Peyer's patch (tissue), 4 donors: ENCODE results near the gene SLC24A4. TPM values are rescaled to one million over a fixed set of nuclear protein-coding genes. Genes with fewer than 3 reads are reported as not detected.

Experiments
- DNase-seq, 3 donors: peaks; one replicate each; pipeline ENCODE4 v3.0.0-alpha.2; 2017 to 2019
- H3K27ac ChIP-seq, 4 donors: fragments of 200-600 bp; sonication (generic); one replicate each; pipeline ENCODE4 v1.5.1; 2016 to 2019
- H3K27me3 ChIP-seq, 2 donors: fragments of 200-600 bp; sonication (generic); one replicate each; pipeline ENCODE4 v1.5.1; 2019
- H3K36me3 ChIP-seq, 3 donors: fragments of 200-600 bp; sonication (generic); one replicate each; pipeline ENCODE4 v1.5.1; 2016 to 2019
- H3K4me1 ChIP-seq, 4 donors: fragments of 200-600 bp; sonication (generic); one replicate each; pipeline ENCODE4 v1.5.1; 2016 to 2019
- H3K4me3 ChIP-seq, 4 donors: fragments of 200-600 bp; sonication (generic); 1 replicate in 3 of 4; 2 replicates in 1 of 4; pipeline ENCODE4 v1.5.1; 2016 to 2019; ENCODE audit warnings: mild to moderate bottlenecking in 1 of 4
- H3K9me3 ChIP-seq, 4 donors: fragments of 200-600 bp; sonication (generic); one replicate each; pipeline ENCODE4 v1.5.1; 2016 to 2019; ENCODE audit warnings: mild to moderate bottlenecking in 1 of 4
- CTCF ChIP-seq, 6 experiments: fragments of 450-650 bp in 4 of 6; fragments of 200-600 bp in 2 of 6; sonication (generic) in 1 of 6; IDR thresholded peaks; one replicate each; pipeline ENCODE4 v1.5.1; 2017 to 2019; ENCODE audit warnings: antibody characterized with exemption in 6 of 6, mild to moderate bottlenecking in 3 of 6, moderate library complexity in 1 of 6
- POLR2A ChIP-seq, 2 donors: fragments of 450-650 bp; IDR thresholded peaks; one replicate each; pipeline ENCODE4 v1.5.1; 2017; ENCODE audit warnings: antibody characterized with exemption in 2 of 2, mild to moderate bottlenecking in 2 of 2, moderate library complexity in 2 of 2
- total RNA-seq, 4 donors: library from RNA; depleted of rRNA; stranded (reverse); fragments of >200 nt; gene quantifications; one replicate each; pipeline ENCODE4 v1.1.0, GENCODE V29; 2016

The SLC24A4 gene
- total RNA-seq, 4 donors from 2014 or later: 0.18 to 1.7 (median 0.54) TPM; not detected in 1

- H3K9me3 ChIP-seq: peaks cover 0 to 4% (median 2%) of the 10 kb centered on the region in 4 donors
- no peaks in the 10 kb centered on the region for H3K36me3 ChIP-seq
- no peaks in the 10 kb centered on the region for H3K4me1 ChIP-seq
- TF ChIP-seq POLR2A (IDR thresholded peaks at IDR 0.05) (no peak), CTCF (IDR thresholded peaks at IDR 0.05) (no peak)
- H3K4me3 ChIP-seq: no peak overlapping the region
- no peak for DNase-seq
- H3K27me3 ChIP-seq: no peaks in the 10 kb centered on the region
- H3K27ac ChIP-seq: no peak overlapping the region
These were observed 147.8 kb downstream of the SLC24A4 start for GRCh38 chr14:92470811-92471210.

GRCh38 chr14:92471919-92472318 is 149.0 kb downstream of the SLC24A4 start:
- no peak for DNase-seq

GRCh38 chr14:92472860-92473259 is 149.9 kb downstream of the SLC24A4 start:
- H3K4me3 ChIP-seq: no peak overlapping the region
- H3K27me3 ChIP-seq: no peaks in the 10 kb centered on the region
- no peak for DNase-seq
- H3K36me3 ChIP-seq: no peaks in the 10 kb centered on the region
- H3K4me1 ChIP-seq: no peaks in the 10 kb centered on the region
- no peaks in the 10 kb centered on the region for H3K9me3 ChIP-seq
- peak overlapping the region in 1 of 4 donors; percentile 11 for H3K27ac ChIP-seq
- TF ChIP-seq CTCF (IDR thresholded peaks at IDR 0.05) (no peak), POLR2A (IDR thresholded peaks at IDR 0.05) (no peak)

More at GRCh38 chr14:92471919-92472318, 149.0 kb downstream of the SLC24A4 start:
- H3K4me1 ChIP-seq: no peaks in the 10 kb centered on the region
- TF ChIP-seq POLR2A (IDR thresholded peaks at IDR 0.05) (no peak), CTCF (IDR thresholded peaks at IDR 0.05) (no peak)
- H3K27ac ChIP-seq: no peak overlapping the region
- H3K4me3 ChIP-seq: no peak overlapping the region
- H3K27me3 ChIP-seq: no peaks in the 10 kb centered on the region
- H3K36me3 ChIP-seq: no peaks in the 10 kb centered on the region
- H3K9me3 ChIP-seq: peaks cover 0 to 3% (median under 1%) of the 10 kb centered on the region in 4 donors

GRCh38 chr14:92473261-92473968 is 150.4 kb downstream of the SLC24A4 start:
- no peak for TF ChIP-seq CTCF (IDR thresholded peaks at IDR 0.05)
- no peak for TF ChIP-seq POLR2A (IDR thresholded peaks at IDR 0.05)
- Histone ChIP-seq H3K9me3 (no peaks in the 10 kb centered on the region), H3K4me3 (no peak overlapping the region), H3K27ac (peak overlapping the region in 2 of 4 donors; percentile 10 to 11), H3K36me3 (no peaks in the 10 kb centered on the region), H3K27me3 (no peaks in the 10 kb centered on the region), H3K4me1 (no peaks in the 10 kb centered on the region)
- peak in 1 of 3 donors; percentile 57 for DNase-seq

GRCh38 chr14:92473969-92474535 is 151.1 kb downstream of the SLC24A4 start:
- H3K27me3 ChIP-seq: no peaks in the 10 kb centered on the region
- no peaks in the 10 kb centered on the region for H3K4me1 ChIP-seq
- H3K36me3 ChIP-seq: no peaks in the 10 kb centered on the region
- no peaks in the 10 kb centered on the region for H3K9me3 ChIP-seq
- H3K4me3 ChIP-seq: no peak overlapping the region
- peak overlapping the region in 1 of 4 donors; percentile 4 for H3K27ac ChIP-seq
- no peak for DNase-seq
- TF ChIP-seq CTCF (IDR thresholded peaks at IDR 0.05): no peak
- no peak for TF ChIP-seq POLR2A (IDR thresholded peaks at IDR 0.05)
